HG02852 (cell line): ENCODE data around the gene C3.
"Not testable (repeated sequence)": the region's sequence is repeated elsewhere in the genome, so short reads cannot be mapped to it uniquely, and the experiment has no call there.

Experiments used
- ATAC-seq: cut with Tn5 transposase; IDR thresholded peaks from one replicate; pipeline ENCODE4 v1.9.1; 2021; ENCODE audit warnings: mild to moderate bottlenecking, moderate library complexity; ENCODE audit not compliant: unreplicated experiment

Gene C3

GRCh38 chr19:6713773-6714692, 6.4 kb downstream of the C3 start:
- ATAC-seq = no peak

DNA sequence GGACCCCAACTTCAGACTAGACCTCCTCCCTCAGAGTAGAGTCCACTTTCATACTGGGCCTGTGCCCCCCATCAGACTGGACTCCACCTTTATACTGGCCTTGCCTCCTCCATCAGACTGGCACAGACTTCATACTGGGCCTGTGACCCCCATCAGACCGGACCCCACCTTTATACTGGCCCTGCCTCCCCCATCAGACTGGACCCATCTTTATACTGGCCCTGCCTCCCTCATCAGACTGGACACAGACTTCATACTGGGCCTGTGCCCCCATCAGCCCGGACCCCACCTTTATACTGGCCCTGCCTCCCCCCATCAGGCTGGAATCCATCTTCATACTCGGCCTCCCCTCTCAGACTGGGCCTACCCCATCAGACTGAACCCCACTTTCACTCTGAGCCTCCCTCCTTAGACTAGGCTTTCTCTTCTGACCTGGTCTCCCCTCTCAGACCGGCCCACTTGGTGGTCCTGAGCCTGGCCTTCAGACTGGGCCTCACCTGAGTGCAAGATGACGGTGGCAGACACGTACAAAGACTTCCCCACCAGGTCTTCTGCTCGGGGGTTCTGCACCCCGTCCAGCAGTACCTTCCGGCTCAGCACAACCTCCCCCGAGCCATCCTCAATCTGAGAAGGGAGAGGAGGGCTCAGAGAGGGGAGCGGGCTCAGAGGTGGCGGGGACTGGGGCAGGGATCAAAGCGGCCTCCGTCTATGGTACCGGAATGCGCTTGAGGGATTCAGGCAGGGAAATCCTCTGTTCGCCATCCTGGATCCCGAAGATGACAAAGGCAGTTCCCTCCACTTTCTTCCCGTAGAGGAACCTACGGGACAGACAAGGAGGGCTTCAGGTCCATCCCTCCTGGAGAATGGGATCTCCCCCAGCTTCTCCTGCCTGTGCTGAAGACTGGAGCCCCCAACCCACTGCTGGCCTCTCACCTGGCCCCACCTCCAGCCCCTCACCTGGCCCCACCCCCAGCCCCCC, 7.5 kb downstream of the C3 start:
- no peak for ATAC-seq

GRCh38 chr19:6712231-6712630, 8.2 kb downstream of the C3 start:
- ATAC-seq = no peak

- ATAC-seq = no peak
Observed at GRCh38 chr19:6711605-6712004, 8.8 kb downstream of the C3 start.

DNA sequence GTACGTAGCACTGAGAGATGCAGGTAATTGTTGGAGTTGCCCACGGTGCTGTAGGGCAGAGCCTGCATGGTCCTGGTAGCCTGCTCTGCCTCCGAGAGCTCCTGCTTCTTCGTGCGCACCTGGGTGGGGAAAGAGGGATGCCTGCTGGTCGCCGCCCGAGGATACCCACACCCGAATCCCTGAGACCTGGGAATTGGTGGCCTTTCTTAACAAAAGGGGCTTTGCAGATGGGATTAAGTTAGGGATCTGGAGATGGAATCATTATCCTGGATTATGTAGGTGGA, 9.4 kb downstream of the C3 start:
- ATAC-seq = no peak

GRCh38 chr19:6710273-6711077, 10.0 kb downstream of the C3 start:
- no peak for ATAC-seq

DNA sequence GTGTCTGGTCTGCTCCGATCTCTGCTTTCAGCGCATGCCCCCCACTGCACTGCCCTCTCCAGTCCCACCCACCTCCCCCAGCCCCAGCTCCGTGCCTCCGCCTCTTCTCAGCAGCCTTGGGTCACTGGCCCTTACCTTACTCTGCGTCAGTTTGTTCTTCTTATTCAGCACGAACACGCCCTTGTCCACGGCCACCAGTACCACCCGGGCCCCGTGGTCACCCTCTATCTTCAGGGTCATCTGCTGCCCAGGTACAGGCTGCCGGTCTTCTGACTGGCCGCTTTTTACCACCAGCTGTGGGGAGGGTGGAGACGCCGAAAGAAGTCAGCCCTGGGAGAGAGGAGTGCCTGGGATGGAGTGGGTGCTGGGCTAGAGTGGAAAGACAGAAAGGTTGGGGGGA, 10.9 kb downstream of the C3 start:
- ATAC-seq = no peak

- not testable (repeated sequence) for ATAC-seq
Observed at GRCh38 chr19:6708913-6709312, 11.5 kb downstream of the C3 start.

DNA sequence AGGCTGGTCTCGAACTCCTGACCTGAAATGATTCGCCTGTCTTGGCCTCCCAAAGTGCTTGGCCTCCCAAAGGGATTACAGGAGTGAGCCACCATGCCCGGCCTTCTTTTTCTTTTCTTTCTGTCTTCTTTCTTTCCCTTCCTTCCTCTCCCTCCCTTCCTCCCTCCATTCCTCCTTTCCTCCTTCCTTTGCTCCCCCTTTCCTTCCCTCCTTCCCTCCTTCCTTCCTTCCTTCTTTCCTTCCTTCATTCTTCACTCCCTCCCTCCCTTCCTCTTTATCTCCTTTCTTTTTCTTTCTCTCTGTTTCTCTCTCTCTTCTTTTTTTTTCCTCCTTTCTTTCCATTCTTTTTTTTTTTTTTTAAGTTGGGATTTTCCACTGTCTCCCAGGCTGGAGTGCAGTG, 12.1 kb downstream of the C3 start:
- no peak for ATAC-seq

DNA sequence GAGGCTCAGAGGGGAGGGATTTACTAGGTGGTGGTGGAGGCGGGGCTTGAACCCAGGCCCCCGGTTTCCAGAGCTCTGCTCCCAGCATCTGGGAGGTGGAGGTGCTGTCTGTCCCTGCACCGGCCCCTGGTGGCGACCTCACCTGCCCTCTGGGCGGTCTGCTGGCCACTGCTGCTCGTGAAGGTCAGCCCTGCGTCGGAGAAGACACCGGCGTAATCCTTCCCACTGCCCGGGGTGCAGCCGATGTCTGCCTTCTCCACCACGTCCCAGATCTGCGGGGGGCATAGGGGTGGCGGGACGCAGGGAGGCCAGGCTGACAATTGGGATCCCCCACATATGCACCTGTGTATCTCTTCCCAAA, 12.8 kb downstream of the C3 start:
- no peak for ATAC-seq

DNA sequence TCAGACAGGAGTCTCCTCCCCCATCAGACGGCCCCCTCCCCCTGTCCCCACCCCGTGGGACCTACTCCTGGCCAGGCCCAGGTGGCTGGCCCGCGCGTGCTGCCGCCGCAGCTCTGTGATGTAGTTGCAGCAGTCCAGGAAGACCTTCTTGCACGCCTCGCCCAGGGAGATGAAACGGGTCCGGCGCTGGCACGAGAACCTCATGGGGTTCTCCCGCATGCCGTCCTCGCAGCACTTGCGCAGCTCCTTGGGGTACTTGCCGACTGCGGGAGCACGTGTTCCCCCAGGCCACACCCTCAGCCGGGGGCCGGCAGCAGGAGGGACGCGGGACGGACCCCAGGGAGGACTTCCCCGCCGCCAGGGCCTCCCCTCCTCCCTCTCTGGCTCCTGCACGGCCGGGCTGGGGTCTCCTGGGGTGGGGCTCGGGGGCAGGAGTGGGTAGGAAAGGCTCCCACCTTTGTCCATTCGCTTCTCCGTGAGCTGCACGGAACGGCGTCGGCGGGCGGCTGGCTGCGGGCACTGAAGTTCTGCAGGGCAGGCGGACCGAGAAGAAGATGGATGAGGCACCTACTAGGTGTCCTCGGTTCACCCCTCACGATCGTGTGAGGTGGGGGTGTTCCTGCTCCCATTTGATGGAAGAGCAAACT, 13.3 kb downstream of the C3 start:
- ATAC-seq = no peak

GRCh38 chr19:6706633-6706958, 13.9 kb downstream of the C3 start:
- ATAC-seq = no peak

DNA sequence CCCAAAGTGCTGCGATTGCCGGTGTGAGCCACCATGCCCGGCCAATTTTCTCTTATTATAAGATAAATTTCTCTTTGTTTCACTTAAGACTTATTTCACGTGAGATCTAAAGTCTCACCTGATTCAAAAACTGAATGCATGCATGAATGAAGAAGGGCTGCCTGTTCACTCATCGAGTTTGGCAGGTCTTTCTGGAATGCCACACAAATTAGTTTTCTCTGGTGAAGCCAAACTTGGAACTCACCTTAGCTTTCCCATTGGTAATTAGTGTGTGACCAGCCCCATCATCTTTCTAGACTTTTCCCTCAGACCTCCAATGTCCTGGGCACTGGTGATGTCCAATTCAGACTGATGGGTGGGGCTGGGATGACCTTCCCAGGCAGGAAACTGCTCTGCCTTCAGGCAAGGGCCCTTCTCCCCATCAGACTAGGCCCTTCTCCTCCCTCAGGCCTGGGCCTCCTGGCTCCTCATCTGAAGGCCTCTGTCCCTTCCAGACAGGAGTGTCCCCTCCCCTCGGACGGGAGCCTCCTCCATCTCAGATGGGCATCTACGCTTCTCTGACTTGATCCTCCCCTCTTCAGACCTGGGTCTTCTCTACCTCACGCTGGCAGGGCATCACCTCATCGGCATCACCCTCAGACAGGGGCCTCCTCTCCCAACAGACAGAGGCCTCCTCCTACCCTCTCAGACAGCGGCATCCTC, 14.4 kb downstream of the C3 start:
- no peak for ATAC-seq

DNA sequence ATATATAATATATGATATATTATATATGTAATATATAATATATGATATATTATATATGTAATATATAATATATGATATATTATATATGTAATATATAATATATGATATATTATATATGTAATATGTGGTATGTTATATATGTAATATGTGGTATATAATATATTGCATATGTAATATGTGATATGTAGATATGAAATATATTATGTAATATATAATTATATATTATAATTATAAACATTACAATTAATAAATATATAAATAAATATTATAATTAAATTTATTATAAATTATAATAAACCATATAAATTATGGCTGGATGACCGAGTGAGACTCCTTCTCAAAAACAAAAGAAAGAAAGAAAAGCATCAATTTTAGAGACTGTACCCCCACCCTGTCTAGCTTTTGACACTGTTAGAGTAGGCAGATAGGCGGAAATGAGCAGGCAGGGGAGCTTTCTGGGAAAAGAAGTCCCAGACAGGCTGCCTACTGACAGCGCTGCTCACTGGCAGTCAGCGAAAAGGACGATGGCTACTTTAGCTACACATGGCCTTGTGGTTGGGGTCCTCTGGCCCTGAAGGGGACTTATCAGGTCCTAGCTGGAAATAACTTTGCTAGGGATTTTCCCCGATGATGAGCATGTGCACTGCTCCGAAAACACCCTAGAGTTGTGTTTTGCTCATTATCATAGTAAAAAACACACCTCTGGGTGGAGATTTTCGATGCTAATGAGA, 19.7 kb downstream of the C3 start:
- ATAC-seq = no peak

DNA sequence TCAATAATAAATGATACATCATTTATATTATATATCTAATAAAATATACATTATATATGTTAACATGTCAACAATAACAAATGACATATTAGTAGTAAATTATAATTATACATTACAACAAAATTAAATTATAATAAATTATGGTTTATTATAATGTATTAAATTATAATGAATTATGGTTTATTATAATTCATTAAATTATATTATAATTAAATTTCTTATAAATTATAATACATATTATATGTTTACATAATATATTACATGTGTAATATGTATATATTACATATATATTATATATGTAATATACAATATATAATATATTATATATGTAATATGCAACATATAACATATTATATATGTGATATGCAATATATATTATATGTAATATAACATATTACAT, 20.5 kb downstream of the C3 start:
- no peak for ATAC-seq

GRCh38 chr19:6697291-6697690, 23.2 kb downstream of the C3 start:
- ATAC-seq = no peak

DNA sequence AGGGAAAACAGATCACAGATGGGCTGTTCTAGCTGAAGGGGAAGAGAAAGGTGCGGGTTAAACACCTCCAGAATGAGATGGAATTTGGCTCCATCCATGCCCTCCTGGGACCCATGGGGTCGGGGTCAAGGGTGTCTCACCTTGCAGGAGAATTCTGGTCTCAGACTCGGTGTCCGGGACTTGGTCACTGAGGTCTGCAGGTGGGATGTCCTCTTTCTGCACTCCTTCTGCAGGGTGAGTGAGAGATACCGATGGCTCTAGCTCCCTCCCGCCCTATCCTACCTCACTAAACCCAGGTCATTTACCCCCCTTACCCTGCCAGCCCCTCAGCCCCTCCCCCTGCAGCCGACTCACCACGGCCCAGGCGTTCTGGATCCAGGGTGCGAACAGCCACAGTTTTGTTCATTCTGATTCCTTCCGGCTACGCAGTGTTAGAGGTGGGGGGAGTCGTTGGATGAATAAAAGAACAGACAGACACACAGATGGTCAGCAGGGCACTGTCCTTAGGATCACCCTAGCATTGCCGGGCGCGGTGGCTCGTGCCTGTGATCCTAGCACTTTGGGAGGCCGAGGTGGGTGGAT, 24.1 kb downstream of the C3 start:
- ATAC-seq = no peak

DNA sequence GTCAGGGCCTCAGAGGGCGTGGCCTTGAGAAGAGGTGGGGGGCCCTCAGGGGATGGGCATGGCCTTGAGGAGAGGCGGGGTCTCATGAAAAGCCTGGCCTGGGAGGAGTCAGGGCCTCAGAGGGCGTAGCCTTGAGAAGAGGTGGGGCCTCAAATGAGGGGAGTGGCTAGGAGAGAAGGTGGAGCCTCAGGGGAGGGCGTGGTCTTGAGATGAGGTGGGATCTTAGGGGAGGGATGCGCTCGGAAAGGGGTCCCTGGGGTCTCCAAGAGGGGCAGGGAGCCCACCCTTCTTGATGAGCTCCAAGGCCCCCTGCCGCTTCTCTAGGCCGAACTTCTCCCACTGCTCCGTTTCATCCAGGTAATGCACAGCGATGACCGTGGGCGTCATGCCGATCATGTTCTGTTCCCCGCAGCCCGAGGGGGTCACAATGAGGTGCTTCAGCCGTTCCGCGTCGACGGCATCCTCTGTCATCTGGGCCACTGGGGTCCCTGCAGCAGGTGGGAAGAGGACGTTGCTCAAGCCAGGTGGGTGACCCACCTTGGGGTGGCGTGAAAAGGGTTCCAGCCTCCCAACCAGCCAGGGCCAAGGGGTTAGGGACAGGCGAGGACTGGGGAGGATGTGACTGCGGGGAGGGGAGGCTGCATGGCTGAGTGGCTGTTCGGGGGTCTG, 26.2 kb downstream of the C3 start:
- ATAC-seq = no peak

GRCh38 chr19:6693681-6694080, 26.8 kb downstream of the C3 start:
- ATAC-seq = no peak
